IgD-negative memory B cell (primary cell): ENCODE data around the gene PLIN4. TPM values are rescaled to one million over a fixed set of nuclear protein-coding genes. Genes with fewer than 3 reads are reported as not detected.
A peak's percentile ranks its signal among the peaks of the same experiment; 100 is the strongest.

ENCODE experiments used
- H3K27ac Mint-ChIP-seq, 3 donors: one replicate each; pipeline ENCODE4 v1.8.0; 2020 to 2022; ENCODE audit warnings: mild to moderate bottlenecking in 3 of 3, mixed read lengths in 3 of 3, moderate library complexity in 1 of 3
- H3K27me3 Mint-ChIP-seq: one replicate; pipeline ENCODE4 v1.8.0; 2021; ENCODE audit warnings: mixed read lengths
- H3K36me3 Mint-ChIP-seq: one replicate; pipeline ENCODE4 v1.8.0; 2020; ENCODE audit warnings: mild to moderate bottlenecking, mixed read lengths
- H3K4me1 Mint-ChIP-seq, 3 donors: one replicate each; pipeline ENCODE4 v1.8.0; 2020 to 2022; ENCODE audit warnings: mixed read lengths in 3 of 3, mild to moderate bottlenecking in 1 of 3
- H3K4me3 Mint-ChIP-seq, 4 donors: one replicate each; pipeline ENCODE4 v1.8.0; 2020 to 2022; ENCODE audit warnings: mild to moderate bottlenecking in 4 of 4, mixed read lengths in 4 of 4, moderate library complexity in 3 of 4
- H3K9me3 Mint-ChIP-seq, 3 donors: one replicate each; pipeline ENCODE4 v1.8.0; 2020 to 2021; ENCODE audit warnings: mixed read lengths in 3 of 3, mild to moderate bottlenecking in 1 of 3
- polyA plus RNA-seq: library from polyadenylated mRNA; unstranded; fragments of 300-500 nt; fragmentation: Illumina TruSeq; gene quantifications from one replicate; pipeline ENCODE4 v1.2.3, GENCODE V29; 2021

The PLIN4 gene
- polyA plus RNA-seq, 1 donor from 2014 or later: 0.15 TPM

- peaks cover 4% of the 10 kb centered on the region for H3K27me3 Mint-ChIP-seq
- no peaks in the 10 kb centered on the region for H3K36me3 Mint-ChIP-seq
- H3K4me3 Mint-ChIP-seq: no peak overlapping the region
- no peak overlapping the region for H3K27ac Mint-ChIP-seq
- peaks cover 0 to 2% (median 0%) of the 10 kb centered on the region in 3 donors for H3K4me1 Mint-ChIP-seq
- H3K9me3 Mint-ChIP-seq: no peaks in the 10 kb centered on the region
These were observed 5.2 kb upstream of the PLIN4 start for GRCh38 chr19:4523306-4524110.

- no peak overlapping the region for H3K4me3 Mint-ChIP-seq
These were observed 4.2 kb upstream of the PLIN4 start for GRCh38 chr19:4522291-4523002.

GRCh38 chr19:4521888-4522242 lies 3.6 kb upstream of the PLIN4 start:
- Mint-ChIP-seq H3K4me1 (no peaks in the 10 kb centered on the region), H3K4me3 (no peak overlapping the region), H3K9me3 (no peaks in the 10 kb centered on the region), H3K27me3 (peaks cover 3% of the 10 kb centered on the region), H3K36me3 (no peaks in the 10 kb centered on the region), H3K27ac (no peak overlapping the region)

More at GRCh38 chr19:4522291-4523002, 4.2 kb upstream of the PLIN4 start:
- no peaks in the 10 kb centered on the region for H3K4me1 Mint-ChIP-seq
- no peak overlapping the region for H3K27ac Mint-ChIP-seq
- no peaks in the 10 kb centered on the region for H3K36me3 Mint-ChIP-seq
- no peaks in the 10 kb centered on the region for H3K9me3 Mint-ChIP-seq
- peaks cover 3% of the 10 kb centered on the region for H3K27me3 Mint-ChIP-seq

GRCh38 chr19:4521170-4521887 lies 3.0 kb upstream of the PLIN4 start:
- no peaks in the 10 kb centered on the region for H3K9me3 Mint-ChIP-seq
- H3K27me3 Mint-ChIP-seq: peaks cover 3% of the 10 kb centered on the region
- H3K27ac Mint-ChIP-seq: peak overlapping the region in 1 of 3 donors; percentile 5
- H3K4me3 Mint-ChIP-seq: no peak overlapping the region
- H3K4me1 Mint-ChIP-seq: no peaks in the 10 kb centered on the region
- H3K36me3 Mint-ChIP-seq: no peaks in the 10 kb centered on the region

- H3K36me3 Mint-ChIP-seq: no peaks in the 10 kb centered on the region
- no peak overlapping the region for H3K27ac Mint-ChIP-seq
- H3K9me3 Mint-ChIP-seq: no peaks in the 10 kb centered on the region
These were observed 1.4 kb upstream of the PLIN4 start for GRCh38 chr19:4519521-4520277.

GRCh38 chr19:4519172-4519496 lies 848 bp upstream of the PLIN4 start:
- Mint-ChIP-seq H3K27me3 (peaks cover 3% of the 10 kb centered on the region), H3K4me1 (no peaks in the 10 kb centered on the region), H3K9me3 (no peaks in the 10 kb centered on the region), H3K4me3 (no peak overlapping the region), H3K36me3 (no peaks in the 10 kb centered on the region), H3K27ac (no peak overlapping the region)

More at GRCh38 chr19:4519521-4520277, 1.4 kb upstream of the PLIN4 start:
- H3K4me1 Mint-ChIP-seq: no peaks in the 10 kb centered on the region
- H3K4me3 Mint-ChIP-seq: peak overlapping the region in 1 of 4 donors; percentile 70
- H3K27me3 Mint-ChIP-seq: peaks cover 3% of the 10 kb centered on the region

GRCh38 chr19:4517451-4518057 lies 732 bp downstream of the PLIN4 start:
- Mint-ChIP-seq H3K4me3 (no peak overlapping the region), H3K27me3 (peaks cover 3% of the 10 kb centered on the region), H3K4me1 (no peaks in the 10 kb centered on the region), H3K9me3 (no peaks in the 10 kb centered on the region), H3K27ac (no peak overlapping the region), H3K36me3 (no peaks in the 10 kb centered on the region)

- H3K27me3 Mint-ChIP-seq: peaks cover 3% of the 10 kb centered on the region
- no peak overlapping the region for H3K27ac Mint-ChIP-seq
- H3K9me3 Mint-ChIP-seq: no peaks in the 10 kb centered on the region
- no peaks in the 10 kb centered on the region for H3K4me1 Mint-ChIP-seq
- no peak overlapping the region for H3K4me3 Mint-ChIP-seq
- no peaks in the 10 kb centered on the region for H3K36me3 Mint-ChIP-seq
These were observed 1.4 kb downstream of the PLIN4 start for GRCh38 chr19:4516939-4517300.

GRCh38 chr19:4516199-4516938 lies 1.9 kb downstream of the PLIN4 start:
- Mint-ChIP-seq H3K4me1 (no peaks in the 10 kb centered on the region), H3K36me3 (no peaks in the 10 kb centered on the region), H3K4me3 (no peak overlapping the region), H3K27ac (no peak overlapping the region), H3K9me3 (no peaks in the 10 kb centered on the region), H3K27me3 (peaks cover 3% of the 10 kb centered on the region)

- Mint-ChIP-seq H3K9me3 (no peaks in the 10 kb centered on the region), H3K27ac (no peak overlapping the region), H3K4me3 (no peak overlapping the region), H3K36me3 (no peaks in the 10 kb centered on the region), H3K27me3 (no peaks in the 10 kb centered on the region), H3K4me1 (no peaks in the 10 kb centered on the region)
These were observed 2.6 kb downstream of the PLIN4 start for GRCh38 chr19:4515732-4516131.

- Mint-ChIP-seq H3K27ac (no peak overlapping the region), H3K36me3 (no peaks in the 10 kb centered on the region), H3K27me3 (no peaks in the 10 kb centered on the region), H3K4me3 (no peak overlapping the region), H3K9me3 (no peaks in the 10 kb centered on the region), H3K4me1 (no peaks in the 10 kb centered on the region)
These were observed 5.0 kb downstream of the PLIN4 start for GRCh38 chr19:4513248-4513647.

- Mint-ChIP-seq H3K36me3 (no peaks in the 10 kb centered on the region), H3K4me3 (no peak overlapping the region), H3K9me3 (peaks cover 0 to 1% (median 0%) of the 10 kb centered on the region in 3 donors), H3K27me3 (no peaks in the 10 kb centered on the region), H3K4me1 (no peaks in the 10 kb centered on the region), H3K27ac (no peak overlapping the region)
These were observed 6.2 kb downstream of the PLIN4 start for GRCh38 chr19:4512070-4512469.

GRCh38 chr19:4511300-4512054 lies 6.8 kb downstream of the PLIN4 start:
- H3K4me1 Mint-ChIP-seq: no peaks in the 10 kb centered on the region
- no peak overlapping the region for H3K4me3 Mint-ChIP-seq
- H3K36me3 Mint-ChIP-seq: no peaks in the 10 kb centered on the region
- H3K9me3 Mint-ChIP-seq: peaks cover 0 to 1% (median 0%) of the 10 kb centered on the region in 3 donors
- no peaks in the 10 kb centered on the region for H3K27me3 Mint-ChIP-seq
- H3K27ac Mint-ChIP-seq: no peak overlapping the region
